KMS-11 (cell line): ENCODE data around the gene GAMT.

Experiments
- H2AFZ ChIP-seq: fragments of 200-600 bp; sonication (generic); 2 replicates; pipeline ENCODE4 v1.6.1; 2016; ENCODE audit warnings: antibody characterized with exemption, mixed run types, low read depth
- H3K27ac ChIP-seq: fragments of 200-600 bp; sonication (generic); 2 replicates; pipeline ENCODE4 v1.6.1; 2016; ENCODE audit warnings: mild to moderate bottlenecking, mixed run types
- H3K27me3 ChIP-seq: fragments of 200-600 bp; sonication (generic); 2 replicates; pipeline ENCODE4 v1.6.1; 2017; ENCODE audit warnings: mild to moderate bottlenecking, low read depth, mixed run types, moderate library complexity; ENCODE audit not compliant: insufficient read depth
- H3K36me3 ChIP-seq: fragments of 200-600 bp; sonication (generic); 2 replicates; pipeline ENCODE4 v1.6.1; 2017; ENCODE audit warnings: mild to moderate bottlenecking, mixed run types; ENCODE audit not compliant: insufficient read depth
- H3K4me1 ChIP-seq: fragments of 200-600 bp; sonication (generic); 2 replicates; pipeline ENCODE4 v1.6.1; 2016; ENCODE audit warnings: mild to moderate bottlenecking, low read depth, mixed run types; ENCODE audit not compliant: poor library complexity, severe bottlenecking
- H3K4me2 ChIP-seq: fragments of 200-600 bp; sonication (generic); 2 replicates; pipeline ENCODE4 v1.7.0; 2016; ENCODE audit warnings: mild to moderate bottlenecking, mixed run types
- H3K4me3 ChIP-seq: fragments of 200-600 bp; sonication (generic); IDR thresholded peaks from 2 replicates; pipeline ENCODE4 v1.6.1; 2017; ENCODE audit warnings: low read depth, low read length, mixed read lengths; ENCODE audit not compliant: insufficient read depth
- H3K79me2 ChIP-seq: fragments of 200-600 bp; sonication (generic); 2 replicates; pipeline ENCODE4 v1.6.1; 2016; ENCODE audit warnings: low read depth, mixed run types; ENCODE audit not compliant: insufficient read depth
- H3K9ac ChIP-seq: fragments of 200-600 bp; sonication (generic); 2 replicates; pipeline ENCODE4 v1.6.1; 2016; ENCODE audit warnings: mild to moderate bottlenecking, mixed run types
- H4K20me1 ChIP-seq: fragments of 200-600 bp; sonication (generic); 2 replicates; pipeline ENCODE4 v1.6.1; 2016; ENCODE audit warnings: mild to moderate bottlenecking, mixed run types; ENCODE audit not compliant: insufficient read depth
- TF ChIP-seq, protein P1 (sequence below): fragments of 200-600 bp; sonication (generic); conservative IDR thresholded peaks from 2 replicates; pipeline ENCODE4 v1.6.1; 2017; ENCODE audit warnings: low read depth, mild to moderate bottlenecking, antibody characterized with exemption, low read length, moderate library complexity, mixed read lengths

Gene GAMT

GRCh38 chr19:1399745-1400144, 1.6 kb downstream of the GAMT start:
- H3K79me2 ChIP-seq: no peaks in the 10 kb centered on the region
- TF ChIP-seq, protein P1, sequence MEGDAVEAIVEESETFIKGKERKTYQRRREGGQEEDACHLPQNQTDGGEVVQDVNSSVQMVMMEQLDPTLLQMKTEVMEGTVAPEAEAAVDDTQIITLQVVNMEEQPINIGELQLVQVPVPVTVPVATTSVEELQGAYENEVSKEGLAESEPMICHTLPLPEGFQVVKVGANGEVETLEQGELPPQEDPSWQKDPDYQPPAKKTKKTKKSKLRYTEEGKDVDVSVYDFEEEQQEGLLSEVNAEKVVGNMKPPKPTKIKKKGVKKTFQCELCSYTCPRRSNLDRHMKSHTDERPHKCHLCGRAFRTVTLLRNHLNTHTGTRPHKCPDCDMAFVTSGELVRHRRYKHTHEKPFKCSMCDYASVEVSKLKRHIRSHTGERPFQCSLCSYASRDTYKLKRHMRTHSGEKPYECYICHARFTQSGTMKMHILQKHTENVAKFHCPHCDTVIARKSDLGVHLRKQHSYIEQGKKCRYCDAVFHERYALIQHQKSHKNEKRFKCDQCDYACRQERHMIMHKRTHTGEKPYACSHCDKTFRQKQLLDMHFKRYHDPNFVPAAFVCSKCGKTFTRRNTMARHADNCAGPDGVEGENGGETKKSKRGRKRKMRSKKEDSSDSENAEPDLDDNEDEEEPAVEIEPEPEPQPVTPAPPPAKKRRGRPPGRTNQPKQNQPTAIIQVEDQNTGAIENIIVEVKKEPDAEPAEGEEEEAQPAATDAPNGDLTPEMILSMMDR: no peak
- H3K27ac ChIP-seq: no peak overlapping the region
- peaks cover 13% of the 10 kb centered on the region for H3K4me1 ChIP-seq
- H3K36me3 ChIP-seq: no peaks in the 10 kb centered on the region
- H2AFZ ChIP-seq: no peak overlapping the region
- H3K4me2 ChIP-seq: no peak overlapping the region
- H3K9ac ChIP-seq: no peak overlapping the region
- H3K4me3 ChIP-seq: no peak overlapping the region
- no peaks in the 10 kb centered on the region for H3K27me3 ChIP-seq
- H4K20me1 ChIP-seq: no peaks in the 10 kb centered on the region

DNA sequence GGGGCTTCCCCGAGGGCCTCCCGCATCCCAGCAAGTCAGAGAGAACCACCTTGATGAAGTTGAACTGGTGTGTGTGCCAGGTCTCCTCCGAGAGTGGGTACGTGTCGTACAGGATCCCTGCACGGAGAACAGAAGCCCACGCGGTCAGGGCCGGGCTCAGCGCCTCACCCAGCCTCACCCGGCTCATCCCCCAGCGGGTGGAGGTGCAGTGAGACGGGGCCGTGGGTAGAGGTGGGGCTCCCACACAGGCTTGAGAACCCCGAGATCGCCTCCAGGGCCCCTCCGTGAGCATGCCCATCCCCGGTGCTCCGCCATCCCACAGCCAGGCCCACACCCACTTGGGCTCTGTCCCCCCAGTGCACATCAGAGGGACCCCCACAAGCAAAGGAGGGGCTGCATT, 2.3 kb downstream of the GAMT start:
- Histone ChIP-seq H3K79me2 (no peaks in the 10 kb centered on the region), H3K9ac (no peak overlapping the region), H3K4me3 (no peak overlapping the region), H2AFZ (no peak overlapping the region), H3K4me1 (peaks cover 13% of the 10 kb centered on the region), H4K20me1 (no peaks in the 10 kb centered on the region), H3K36me3 (no peaks in the 10 kb centered on the region), H3K27me3 (no peaks in the 10 kb centered on the region), H3K4me2 (no peak overlapping the region), H3K27ac (no peak overlapping the region)
- TF ChIP-seq, protein P1: no peak

GRCh38 chr19:1397838-1398237, 3.5 kb downstream of the GAMT start:
- Histone ChIP-seq H3K27ac (no peak overlapping the region), H2AFZ (no peak overlapping the region), H3K79me2 (no peaks in the 10 kb centered on the region), H3K4me3 (no peak overlapping the region), H3K9ac (no peak overlapping the region), H3K4me1 (peaks cover 13% of the 10 kb centered on the region), H3K36me3 (no peaks in the 10 kb centered on the region), H3K4me2 (no peak overlapping the region), H4K20me1 (no peaks in the 10 kb centered on the region), H3K27me3 (no peaks in the 10 kb centered on the region)
- TF ChIP-seq, protein P1: no peak

GRCh38 chr19:1396768-1397679, 4.3 kb downstream of the GAMT start:
- Histone ChIP-seq H4K20me1 (no peaks in the 10 kb centered on the region), H3K4me3 (no peak overlapping the region), H3K27me3 (no peaks in the 10 kb centered on the region), H3K4me2 (no peak overlapping the region), H3K4me1 (peaks cover 13% of the 10 kb centered on the region), H3K36me3 (no peaks in the 10 kb centered on the region), H3K9ac (no peak overlapping the region), H2AFZ (no peak overlapping the region), H3K79me2 (no peaks in the 10 kb centered on the region), H3K27ac (no peak overlapping the region)
- TF ChIP-seq, protein P1: no peak
